HCT116 (cell line): ENCODE results near the gene KATNAL1. TPM values are rescaled to one million over a fixed set of nuclear protein-coding genes. Genes with fewer than 3 reads are reported as not detected.

ENCODE experiments used
- ATAC-seq: fragments of 200-7000 bp; cut with Tn5 transposase; 2 replicates; pipeline ENCODE4 v1.9.1; 2020; ENCODE audit warnings: mild to moderate bottlenecking, moderate library complexity
- BruUV-seq: library from RNA; stranded (reverse); fragments of 400-500 nt; replicated peaks from 2 replicates; lab custom pipeline; 2021; lab: Mats Ljungman, UMichigan
- CTCF ChIA-PET: fragments of 300-600 bp; sonication (Branson Sonifier 250); formaldehyde crosslinking; loops from one replicate; lab custom pipeline; 2021; ENCODE audit warnings: antibody characterized with exemption; lab: Charles Lee
- POLR2A ChIA-PET: fragments of 300-600, 350-600 bp; sonication (Branson Sonifier 250); formaldehyde crosslinking; loops from one replicate; lab custom pipeline; 2021; ENCODE audit warnings: antibody characterized with exemption; lab: Charles Lee
- RAD21 ChIA-PET, 2 experiments: fragments of 300-600 bp; sonication (Branson Sonifier 250); formaldehyde crosslinking; loops; one replicate each; lab custom pipeline; 2023; ENCODE audit warnings: low total read pairs in 2 of 2; ENCODE audit not compliant: uncharacterized antibody in 2 of 2, unreplicated experiment in 2 of 2, low non-redundant PET in 1 of 2; lab: Charles Lee
- DNase-seq: peaks from one replicate; pipeline ENCODE4 v3.0.0-alpha.2; 2010; ENCODE audit warnings: low read depth, low spot score
- H2AFZ ChIP-seq: fragments of 200-600 bp; shearing (Covaris generic), sonication (generic); 2 replicates; pipeline ENCODE4 v1.6.1; 2017; ENCODE audit warnings: low read depth, mixed run types, mixed read lengths, antibody characterized with exemption, low read length; ENCODE audit not compliant: poor library complexity, severe bottlenecking
- H3K27ac ChIP-seq: 2 replicates; pipeline ENCODE4 v1.5.1; 2012; ENCODE audit warnings: low read depth, low read length
- H3K27me3 ChIP-seq: fragments of 200-600 bp; sonication (generic); 2 replicates; pipeline ENCODE4 v1.6.1; 2016; ENCODE audit warnings: mixed run types, low read length, mixed read lengths; ENCODE audit not compliant: insufficient read depth
- H3K36me3 ChIP-seq, 2 experiments: fragments of 200-500 bp in 1 of 2; fragments of 200-600 bp in 1 of 2; sonication (Bioruptor generic) in 1 of 2; sonication (generic) in 1 of 2; 2 replicates each; pipeline versions ENCODE4 v1.5.1 to v1.6.1; 2014 to 2016; ENCODE audit warnings: low read length in 2 of 2, inconsistent platforms in 1 of 2, mixed read lengths in 1 of 2, mixed run types in 1 of 2; ENCODE audit not compliant: insufficient read depth in 2 of 2, control insufficient read depth in 1 of 2
- H3K4me1 ChIP-seq, 2 experiments: fragments of 200-600 bp in 1 of 2; sonication (generic) in 1 of 2; 2 replicates each; pipeline versions ENCODE4 v1.5.1 to v1.6.1; 2012 to 2017; ENCODE audit warnings: low read length in 2 of 2, inconsistent platforms in 1 of 2, mild to moderate bottlenecking in 1 of 2, mixed read lengths in 1 of 2, mixed run types in 1 of 2, moderate library complexity in 1 of 2; ENCODE audit not compliant: insufficient read depth in 2 of 2, control insufficient read depth in 1 of 2
- H3K4me2 ChIP-seq: fragments of 200-600 bp; sonication (generic); 2 replicates; pipeline ENCODE4 v1.6.1; 2017; ENCODE audit warnings: mixed run types, low read length, mixed read lengths
- H3K4me3 ChIP-seq, 2 experiments: fragments of 200-600 bp in 1 of 2; sonication (generic) in 1 of 2; replicated peaks in 1 of 2; 2 replicates each; pipeline ENCODE4 v1.5.1; 2011 to 2016; ENCODE audit warnings: low read length in 2 of 2, control low read depth in 1 of 2, low read depth in 1 of 2, mild to moderate bottlenecking in 1 of 2, mixed read lengths in 1 of 2, mixed run types in 1 of 2
- H3K79me2 ChIP-seq: fragments of 200-600 bp; sonication (generic); 2 replicates; pipeline ENCODE4 v1.6.1; 2017; ENCODE audit warnings: mild to moderate bottlenecking, mixed run types, low read length, moderate library complexity, mixed read lengths; ENCODE audit not compliant: insufficient read depth
- H3K9ac ChIP-seq: fragments of 200-600 bp; sonication (generic); 2 replicates; pipeline ENCODE4 v1.6.1; 2016; ENCODE audit warnings: low read length, mixed read lengths
- H3K9me2 ChIP-seq: fragments of 200-600 bp; sonication (generic), shearing (Covaris generic); 2 replicates; pipeline ENCODE4 v1.6.1; 2017; ENCODE audit warnings: mixed run types, mild to moderate bottlenecking, moderate library complexity; ENCODE audit not compliant: insufficient read depth
- H3K9me3 ChIP-seq, 2 experiments: fragments of 200-500 bp in 1 of 2; fragments of 200-600 bp in 1 of 2; sonication (Bioruptor generic) in 1 of 2; sonication (generic) in 1 of 2; 2 replicates each; pipeline ENCODE4 v1.6.1; 2014 to 2017; ENCODE audit warnings: low read length in 2 of 2, mixed read lengths in 2 of 2, inconsistent platforms in 1 of 2, low read depth in 1 of 2, mild to moderate bottlenecking in 1 of 2, mixed run types in 1 of 2, moderate library complexity in 1 of 2; ENCODE audit not compliant: control insufficient read depth in 1 of 2, insufficient read depth in 1 of 2
- H4K20me1 ChIP-seq: fragments of 200-600 bp; sonication (generic), shearing (Covaris generic); 2 replicates; pipeline ENCODE4 v1.6.1; 2017; ENCODE audit warnings: mixed run types, mild to moderate bottlenecking, moderate library complexity; ENCODE audit not compliant: insufficient read depth
- ATF3 ChIP-seq: IDR thresholded peaks from 2 replicates; pipeline ENCODE4 v1.6.1; 2012
- EGR1 ChIP-seq: IDR thresholded peaks from 2 replicates; pipeline ENCODE4 v1.6.1; 2012; ENCODE audit warnings: low read depth
- ELF1 ChIP-seq: IDR thresholded peaks from 2 replicates; pipeline ENCODE4 v1.6.1; 2012; ENCODE audit warnings: low read depth, borderline replicate concordance
- EZH2phosphoT487 ChIP-seq: fragments of 200-600 bp; IDR thresholded peaks from 2 replicates; pipeline ENCODE4 v1.6.1; 2018; ENCODE audit warnings: antibody characterized with exemption, borderline replicate concordance
- FOSL1 ChIP-seq: IDR thresholded peaks from 2 replicates; pipeline ENCODE4 v1.6.1; 2012; ENCODE audit warnings: low read depth
- POLR2A ChIP-seq: IDR thresholded peaks from 2 replicates; pipeline ENCODE4 v1.7.0; 2011; ENCODE audit warnings: borderline replicate concordance; ENCODE audit not compliant: insufficient read depth, insufficient read length; ENCODE audit errors: extremely low read depth
- POLR2AphosphoS5 ChIP-seq: IDR thresholded peaks from 2 replicates; pipeline ENCODE4 v1.6.1; 2011; ENCODE audit warnings: mild to moderate bottlenecking, low read depth, low read length, moderate library complexity
- REST ChIP-seq: IDR thresholded peaks from 2 replicates; pipeline ENCODE4 v1.6.1; 2012; ENCODE audit warnings: low read depth
- SIN3A ChIP-seq: IDR thresholded peaks from 2 replicates; pipeline ENCODE4 v1.6.1; 2012; ENCODE audit warnings: low read depth
- SRF ChIP-seq: IDR thresholded peaks from 2 replicates; pipeline ENCODE4 v1.6.1; 2012; ENCODE audit warnings: low read depth
- TCF7L2 ChIP-seq: IDR thresholded peaks from 2 replicates; pipeline ENCODE4 v1.7.0; 2011; ENCODE audit warnings: borderline replicate concordance, inconsistent platforms; ENCODE audit not compliant: insufficient read depth, insufficient read length; ENCODE audit errors: extremely low read depth
- YY1 ChIP-seq: IDR thresholded peaks from 2 replicates; pipeline ENCODE4 v1.6.1; 2011; ENCODE audit warnings: low read length, low read depth, moderate library complexity, mild to moderate bottlenecking; ENCODE audit not compliant: insufficient replicate concordance; ENCODE audit errors: extremely low read depth
- ZBTB33 ChIP-seq: IDR thresholded peaks from 2 replicates; pipeline ENCODE4 v1.6.1; 2011; ENCODE audit warnings: mild to moderate bottlenecking, low read length, moderate library complexity; ENCODE audit not compliant: insufficient replicate concordance; ENCODE audit errors: extremely low read depth
- ZFX ChIP-seq: fragments of 450-650 bp; IDR thresholded peaks from 2 replicates; pipeline ENCODE4 v1.6.1; 2017
- ZNF274 ChIP-seq: fragments of 200-500 bp; sonication (Bioruptor generic); IDR thresholded peaks from 2 replicates; pipeline ENCODE4 v1.6.1; 2014; ENCODE audit warnings: mild to moderate bottlenecking, low read depth, low read length, inconsistent platforms
- intact Hi-C: fragments of 100-400 bp; cut with micrococcal nuclease; formaldehyde crosslinking; loops from 2 replicates; pipeline ENCODE4 v1.10.0; 2022
- total RNA-seq: library from RNA; stranded (reverse); gene quantifications from one replicate; pipeline ENCODE4 v1.2.1, GENCODE V29; 2021; ENCODE audit not compliant: unreplicated experiment
- TF ChIP-seq, protein P1 (sequence below): IDR thresholded peaks from 2 replicates; pipeline ENCODE4 v1.6.1; 2012

The KATNAL1 gene
- total RNA-seq, 1 experiment from 2014 or later, result 17.3 TPM

DNA sequence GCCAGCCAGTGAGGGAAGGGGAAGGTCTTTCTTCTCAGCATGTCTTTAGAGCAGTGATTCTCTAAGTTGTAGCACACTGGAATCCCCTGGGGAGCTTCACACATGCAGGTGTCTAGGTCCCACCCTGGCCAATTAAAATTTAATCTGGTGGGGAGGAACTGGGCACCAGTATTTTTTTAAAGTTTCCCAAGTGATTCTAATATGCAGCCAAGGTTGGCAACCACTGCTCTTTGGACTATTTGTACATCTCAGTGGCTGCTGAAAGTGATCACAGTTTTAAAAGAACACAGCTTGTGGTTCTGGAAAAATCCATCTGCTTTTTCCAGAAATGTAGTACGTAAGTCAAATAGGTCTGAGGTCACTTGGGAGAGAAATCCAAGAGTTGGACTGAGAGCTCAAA lies 10.7 kb upstream of the KATNAL1 start:
- Histone ChIP-seq H3K27ac (peak overlapping the region; percentile 27; the same call in 1 of the 2 replicates), H4K20me1 (no peaks in the 10 kb centered on the region), H3K4me1 (peaks cover 27 to 57% of the 10 kb centered on the region in 2 experiments), H3K9me2 (no peaks in the 10 kb centered on the region), H3K9ac (no peak overlapping the region), H3K36me3 (no peaks in the 10 kb centered on the region), H3K79me2 (no peaks in the 10 kb centered on the region), H3K9me3 (no peaks in the 10 kb centered on the region), H3K4me3 (no peak overlapping the region), H3K27me3 (no peaks in the 10 kb centered on the region), H2AFZ (peak overlapping the region; percentile 4), H3K4me2 (peak overlapping the region; percentile 58)
- ChIA-PET CTCF (no interaction called here), POLR2A (interaction anchor here (0.5 to 1.5 kb wide), 2 partner anchors 11 to 60 kb away, joined by 4 to 7 read pairs; partner anchors contain the start of gene KATNAL1), RAD21 (no interaction called here)
- ATAC-seq (no peak; the same call in none of the 2 replicates), DNase-seq (no peak)
- TF ChIP-seq EGR1 (no peak), SIN3A (no peak)
- no TSS peak for BruUV-seq
- intact Hi-C loops, result no loop called here

DNA sequence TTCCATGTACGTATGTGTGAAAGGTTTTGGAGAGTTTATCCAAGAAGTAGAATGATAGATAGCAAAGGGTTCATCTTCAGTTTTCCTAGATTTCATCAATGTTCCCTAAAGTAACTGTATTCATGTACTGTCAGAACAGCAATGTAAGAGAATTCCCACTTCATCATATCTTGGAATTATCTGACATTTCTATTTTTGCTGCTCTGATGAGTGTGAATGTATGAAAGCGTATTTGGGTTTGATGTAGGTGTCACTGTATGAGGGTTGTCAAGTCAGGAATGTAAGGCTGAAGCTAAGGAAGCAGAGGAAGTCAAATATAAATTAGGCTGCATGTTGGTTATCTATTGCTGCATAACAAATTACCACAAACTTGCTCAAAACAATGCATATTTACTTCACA lies 7.2 kb upstream of the KATNAL1 start:
- no peak overlapping the region for H3K4me3 ChIP-seq
- H3K9me3 ChIP-seq, result no peaks in the 10 kb centered on the region
- H3K27ac ChIP-seq, result no peak overlapping the region
- H3K4me1 ChIP-seq, result peaks cover 29 to 48% of the 10 kb centered on the region in 2 experiments
- no peak overlapping the region for H3K9ac ChIP-seq
- no peaks in the 10 kb centered on the region for H3K79me2 ChIP-seq
- RAD21 ChIA-PET, result no interaction called here
- CTCF ChIA-PET, result no interaction called here
- no peaks in the 10 kb centered on the region for H3K9me2 ChIP-seq
- H2AFZ ChIP-seq, result no peak overlapping the region
- H3K36me3 ChIP-seq, result no peaks in the 10 kb centered on the region
- no TSS peak for BruUV-seq
- no peak overlapping the region for H3K4me2 ChIP-seq
- no peaks in the 10 kb centered on the region for H4K20me1 ChIP-seq
- no peaks in the 10 kb centered on the region for H3K27me3 ChIP-seq
- DNase-seq (no peak), ATAC-seq (no peak)
- intact Hi-C loops, result no loop called here
- POLR2A ChIA-PET, result no interaction called here
- TF ChIP-seq, protein P1, sequence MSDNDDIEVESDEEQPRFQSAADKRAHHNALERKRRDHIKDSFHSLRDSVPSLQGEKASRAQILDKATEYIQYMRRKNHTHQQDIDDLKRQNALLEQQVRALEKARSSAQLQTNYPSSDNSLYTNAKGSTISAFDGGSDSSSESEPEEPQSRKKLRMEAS, result no peak
- TF ChIP-seq ZFX, result no peak
- TF ChIP-seq TCF7L2, result no peak
- TF ChIP-seq FOSL1, result no peak
- no peak for TF ChIP-seq POLR2AphosphoS5
- no peak for TF ChIP-seq EZH2phosphoT487
- TF ChIP-seq SRF, result no peak
- no peak for TF ChIP-seq SIN3A
- TF ChIP-seq POLR2A, result no peak
- no peak for TF ChIP-seq ZNF274
- TF ChIP-seq ZBTB33, result no peak
- no peak for TF ChIP-seq ATF3
- TF ChIP-seq REST, result no peak
- no peak for TF ChIP-seq ELF1
- TF ChIP-seq YY1, result no peak
